ENCODE results near the gene TDRD12. TPM values are rescaled to one million over a fixed set of nuclear protein-coding genes. Genes with fewer than 3 reads are reported as not detected.
"Not testable (repeated sequence)": the region's sequence is repeated elsewhere in the genome, so short reads cannot be mapped to it uniquely, and the experiment has no call there.

TDRD12 gene
- total RNA-seq, 1 experiment from 2014 or later: 1.3 TPM

DNA sequence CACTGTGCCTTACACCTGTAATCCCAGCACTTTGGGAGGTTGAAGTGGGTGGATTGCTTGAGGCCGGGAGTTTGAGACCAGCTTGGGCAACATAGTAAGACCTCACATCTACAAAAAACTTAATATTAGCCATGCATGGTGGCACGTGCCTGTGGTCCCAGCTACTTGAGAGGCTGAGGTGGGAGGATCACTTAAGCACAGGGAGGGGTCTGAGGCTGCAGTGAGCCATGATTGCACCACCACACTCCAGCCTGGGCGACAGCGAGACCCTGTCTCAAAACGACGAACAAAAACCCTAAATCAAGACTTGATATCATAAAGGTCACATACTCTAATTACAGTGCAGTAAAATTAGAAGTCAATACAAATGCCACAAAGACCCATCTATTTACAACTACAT is 132.6 kb downstream of the TDRD12 start (continued):
- TF ChIP-seq GTF2I (CRISPR knock-in tag; conservative IDR thresholded peaks at IDR 0.05): no peak
- no peak for TF ChIP-seq TEAD4 (CRISPR knock-in tag; IDR thresholded peaks at IDR 0.05)

DNA sequence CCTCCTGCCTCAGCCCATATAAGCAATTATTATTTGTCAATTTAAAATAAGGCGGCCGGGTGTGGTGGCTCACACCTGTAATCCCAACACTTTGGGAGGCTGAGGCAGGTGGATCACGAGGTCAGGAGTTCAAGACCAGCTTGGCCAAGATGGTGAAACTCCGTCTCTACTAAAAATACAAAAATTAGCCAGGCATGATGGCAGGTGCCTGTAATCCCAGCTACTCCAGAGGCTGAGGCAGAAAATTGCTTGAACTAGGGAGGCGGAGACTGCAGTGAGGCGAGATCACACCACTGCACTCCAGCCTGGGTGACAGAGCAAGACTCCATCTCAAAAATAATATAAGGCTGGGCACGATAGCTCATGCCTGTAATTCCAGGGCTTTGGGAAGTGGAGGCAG is 137.3 kb downstream of the TDRD12 start:
- H3K27ac Mint-ChIP-seq; POLR2A ChIA-PET; H3K36me3 Mint-ChIP-seq; H3K27me3 Mint-ChIP-seq (ENCODE audit: low read depth); ATAC-seq; DNase-seq (ENCODE audit: low spot score); H3K9me3 Mint-ChIP-seq; H3K4me1 Mint-ChIP-seq; H3K4me3 Mint-ChIP-seq: not testable (repeated sequence)
- CTCF ChIA-PET: interaction anchor here (0.9 kb wide), 1 partner anchor 10 kb away, joined by 3 read pairs; no protein-coding TSS in a partner anchor

- no peak for ATAC-seq
- POLR2A ChIA-PET: no interaction called here
- Mint-ChIP-seq H3K36me3 (no peaks in the 10 kb centered on the region), H3K27me3 (ENCODE audit: low read depth) (no peaks in the 10 kb centered on the region), H3K4me3 (no peak overlapping the region), H3K9me3 (no peaks in the 10 kb centered on the region), H3K4me1 (no peaks in the 10 kb centered on the region), H3K27ac (no peak overlapping the region)
- TF ChIP-seq ZNF317 (CRISPR knock-in tag; IDR thresholded peaks at IDR 0.05; ENCODE audit: borderline replicate concordance, low read depth) (no peak), RORB (CRISPR knock-in tag; IDR thresholded peaks at IDR 0.05) (no peak), OVOL2 (CRISPR knock-in tag; IDR thresholded peaks at IDR 0.05; ENCODE audit: borderline replicate concordance) (no peak), FOXP1 (CRISPR knock-in tag; IDR thresholded peaks at IDR 0.05; ENCODE audit: borderline replicate concordance) (no peak), TCF7 (CRISPR knock-in tag; IDR thresholded peaks at IDR 0.05; ENCODE audit: low read depth) (no peak), TEAD4 (CRISPR knock-in tag; IDR thresholded peaks at IDR 0.05) (no peak), ZMAT4 (CRISPR knock-in tag; IDR thresholded peaks at IDR 0.05) (no peak), TP53 (CRISPR knock-in tag; IDR thresholded peaks at IDR 0.05) (no peak), E2F4 (CRISPR knock-in tag; IDR thresholded peaks at IDR 0.05; ENCODE audit: borderline replicate concordance, low read depth) (no peak), NFE2L1 (CRISPR knock-in tag; IDR thresholded peaks at IDR 0.05) (no peak), E2F5 (CRISPR knock-in tag; IDR thresholded peaks at IDR 0.05) (no peak), EMX1 (CRISPR knock-in tag; IDR thresholded peaks at IDR 0.05) (no peak), MXD4 (CRISPR knock-in tag; IDR thresholded peaks at IDR 0.05; ENCODE audit: borderline replicate concordance) (no peak)
- TF ChIP-seq, protein P1, sequence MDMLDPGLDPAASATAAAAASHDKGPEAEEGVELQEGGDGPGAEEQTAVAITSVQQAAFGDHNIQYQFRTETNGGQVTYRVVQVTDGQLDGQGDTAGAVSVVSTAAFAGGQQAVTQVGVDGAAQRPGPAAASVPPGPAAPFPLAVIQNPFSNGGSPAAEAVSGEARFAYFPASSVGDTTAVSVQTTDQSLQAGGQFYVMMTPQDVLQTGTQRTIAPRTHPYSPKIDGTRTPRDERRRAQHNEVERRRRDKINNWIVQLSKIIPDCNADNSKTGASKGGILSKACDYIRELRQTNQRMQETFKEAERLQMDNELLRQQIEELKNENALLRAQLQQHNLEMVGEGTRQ (CRISPR knock-in tag; IDR thresholded peaks at IDR 0.05): no peak
- TF ChIP-seq, protein P2, sequence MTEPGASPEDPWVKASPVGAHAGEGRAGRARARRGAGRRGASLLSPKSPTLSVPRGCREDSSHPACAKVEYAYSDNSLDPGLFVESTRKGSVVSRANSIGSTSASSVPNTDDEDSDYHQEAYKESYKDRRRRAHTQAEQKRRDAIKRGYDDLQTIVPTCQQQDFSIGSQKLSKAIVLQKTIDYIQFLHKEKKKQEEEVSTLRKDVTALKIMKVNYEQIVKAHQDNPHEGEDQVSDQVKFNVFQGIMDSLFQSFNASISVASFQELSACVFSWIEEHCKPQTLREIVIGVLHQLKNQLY (CRISPR knock-in tag; IDR thresholded peaks at IDR 0.05): no peak
- TF ChIP-seq, protein P3, sequence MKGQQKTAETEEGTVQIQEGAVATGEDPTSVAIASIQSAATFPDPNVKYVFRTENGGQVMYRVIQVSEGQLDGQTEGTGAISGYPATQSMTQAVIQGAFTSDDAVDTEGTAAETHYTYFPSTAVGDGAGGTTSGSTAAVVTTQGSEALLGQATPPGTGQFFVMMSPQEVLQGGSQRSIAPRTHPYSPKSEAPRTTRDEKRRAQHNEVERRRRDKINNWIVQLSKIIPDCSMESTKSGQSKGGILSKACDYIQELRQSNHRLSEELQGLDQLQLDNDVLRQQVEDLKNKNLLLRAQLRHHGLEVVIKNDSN (CRISPR knock-in tag; IDR thresholded peaks at IDR 0.05): no peak
- DNase-seq (ENCODE audit: low spot score): no peak
- CTCF ChIA-PET: no interaction called here
Observed at GRCh38 chr19:32857584-32857983, 138.0 kb downstream of the TDRD12 start.

DNA sequence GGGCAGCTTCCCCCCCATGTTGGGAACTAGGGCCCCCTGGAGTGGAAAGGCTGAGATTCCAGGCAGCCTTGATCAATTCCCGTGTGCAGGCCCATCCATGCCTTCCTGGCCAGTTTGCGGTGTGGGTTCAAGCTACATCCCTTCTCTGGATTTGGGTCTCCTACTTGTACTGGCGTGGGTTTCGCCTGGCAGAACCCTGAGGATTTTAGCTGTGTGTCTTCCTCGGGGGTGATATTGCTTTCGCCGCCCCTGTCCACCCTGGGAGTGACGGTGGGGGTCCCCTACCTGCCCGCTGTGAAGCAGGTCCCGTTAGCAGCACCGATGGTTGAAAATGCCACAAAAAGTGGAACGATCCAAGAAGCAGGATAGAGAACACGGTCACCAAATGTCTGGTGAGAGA is 138.6 kb downstream of the TDRD12 start:
- DNase-seq (ENCODE audit: low spot score) (no peak), ATAC-seq (no peak)
- no peaks in the 10 kb centered on the region for H3K27me3 Mint-ChIP-seq (ENCODE audit: low read depth)
- H3K36me3 Mint-ChIP-seq: no peaks in the 10 kb centered on the region
- H3K27ac Mint-ChIP-seq: no peak overlapping the region
- CTCF ChIA-PET: interaction anchor here (0.6 kb wide), 1 partner anchor 308 kb away, joined by 4 read pairs; no protein-coding TSS in a partner anchor
- TF ChIP-seq, protein P2 (CRISPR knock-in tag; IDR thresholded peaks at IDR 0.05): no peak
- H3K4me3 Mint-ChIP-seq: no peak overlapping the region
- H3K4me1 Mint-ChIP-seq: no peaks in the 10 kb centered on the region
- POLR2A ChIA-PET: no interaction called here
- H3K9me3 Mint-ChIP-seq: no peaks in the 10 kb centered on the region
